Central memory CD8-positive, alpha-beta T cell (primary cell): ENCODE measurements around the gene PRRC1.
A peak's percentile ranks its signal among the peaks of the same experiment; 100 is the strongest.
"Not testable (repeated sequence)": the region's sequence is repeated elsewhere in the genome, so short reads cannot be mapped to it uniquely, and the experiment has no call there.

Source experiments
- ATAC-seq: fragments of 150-1000 bp; cut with Tn5 transposase; replicated peaks from 2 replicates; pipeline ENCODE4 v1.10.0; 2022; ENCODE audit warnings: mild to moderate bottlenecking, moderate FRiP score, moderate number of reproducible peaks; ENCODE audit not compliant: poor library complexity, severe bottlenecking; ENCODE audit errors: extremely low read depth
- DNase-seq, 2 donors: peaks; one replicate each; pipeline ENCODE4 v3.0.0; 2021; ENCODE audit warnings: low spot score in 2 of 2
- H3K27ac Mint-ChIP-seq: one replicate; pipeline ENCODE4 v1.8.0; 2022; ENCODE audit warnings: low read depth, mild to moderate bottlenecking, moderate library complexity, mixed read lengths
- H3K27me3 Mint-ChIP-seq: one replicate; pipeline ENCODE4 v1.8.0; 2022; ENCODE audit warnings: mixed read lengths
- H3K36me3 Mint-ChIP-seq: one replicate; pipeline ENCODE4 v1.8.0; 2022; ENCODE audit warnings: mild to moderate bottlenecking, moderate library complexity, mixed read lengths; ENCODE audit not compliant: insufficient read depth
- H3K4me1 Mint-ChIP-seq: one replicate; pipeline ENCODE4 v1.8.0; 2022; ENCODE audit warnings: mixed read lengths
- H3K4me3 Mint-ChIP-seq: one replicate; pipeline ENCODE4 v1.8.0; 2022; ENCODE audit warnings: mild to moderate bottlenecking, moderate library complexity, mixed read lengths
- H3K9me3 Mint-ChIP-seq: one replicate; pipeline ENCODE4 v1.8.0; 2022; ENCODE audit warnings: mixed read lengths

Gene PRRC1

GRCh38 chr5:127551410-127552041 lies 34.1 kb downstream of the PRRC1 start:
- Mint-ChIP-seq H3K27ac (no peak overlapping the region), H3K9me3 (no peaks in the 10 kb centered on the region), H3K27me3 (no peaks in the 10 kb centered on the region), H3K4me1 (peaks cover under 1% of the 10 kb centered on the region), H3K36me3 (peaks cover 31% of the 10 kb centered on the region), H3K4me3 (no peak overlapping the region)
- DNase-seq, result no peak
- ATAC-seq, result no peak

GRCh38 chr5:127555826-127556225 lies 38.4 kb downstream of the PRRC1 start:
- no peaks in the 10 kb centered on the region for H3K27me3 Mint-ChIP-seq

GRCh38 chr5:127556609-127557334 lies 39.3 kb downstream of the PRRC1 start:
- Mint-ChIP-seq H3K36me3 (peaks cover 16% of the 10 kb centered on the region), H3K9me3 (no peaks in the 10 kb centered on the region), H3K27me3 (no peaks in the 10 kb centered on the region), H3K4me3 (no peak overlapping the region), H3K4me1 (no peaks in the 10 kb centered on the region), H3K27ac (no peak overlapping the region)
- DNase-seq (no peak), ATAC-seq (no peak)

More at GRCh38 chr5:127555826-127556225, 38.4 kb downstream of the PRRC1 start:
- H3K36me3 Mint-ChIP-seq, result peaks cover 16% of the 10 kb centered on the region
- no peaks in the 10 kb centered on the region for H3K4me1 Mint-ChIP-seq
- no peak overlapping the region for H3K27ac Mint-ChIP-seq
- ATAC-seq, result no peak
- H3K9me3 Mint-ChIP-seq, result no peaks in the 10 kb centered on the region
- H3K4me3 Mint-ChIP-seq, result no peak overlapping the region
- DNase-seq, result no peak

- H3K4me1 Mint-ChIP-seq, result no peaks in the 10 kb centered on the region
- no peak overlapping the region for H3K4me3 Mint-ChIP-seq
- H3K36me3 Mint-ChIP-seq, result peaks cover 9% of the 10 kb centered on the region
- no peak for DNase-seq
- no peaks in the 10 kb centered on the region for H3K9me3 Mint-ChIP-seq
- H3K27ac Mint-ChIP-seq, result no peak overlapping the region
- no peaks in the 10 kb centered on the region for H3K27me3 Mint-ChIP-seq
- ATAC-seq, result no peak
Measured at GRCh38 chr5:127558273-127558672, 40.8 kb downstream of the PRRC1 start.

GRCh38 chr5:127561254-127561653 lies 43.8 kb downstream of the PRRC1 start:
- Mint-ChIP-seq H3K9me3 (no peaks in the 10 kb centered on the region), H3K27ac (no peak overlapping the region), H3K4me3 (no peak overlapping the region), H3K36me3 (peaks cover 1% of the 10 kb centered on the region), H3K4me1 (no peaks in the 10 kb centered on the region), H3K27me3 (peaks cover 16% of the 10 kb centered on the region)
- no peak for ATAC-seq
- no peak for DNase-seq

- Mint-ChIP-seq H3K9me3 (no peaks in the 10 kb centered on the region), H3K4me1 (peaks cover 3% of the 10 kb centered on the region), H3K36me3 (peaks cover 1% of the 10 kb centered on the region), H3K4me3 (no peak overlapping the region), H3K27ac (no peak overlapping the region), H3K27me3 (peaks cover 21% of the 10 kb centered on the region)
- DNase-seq (no peak), ATAC-seq (no peak)
Measured at GRCh38 chr5:127562252-127562651, 44.8 kb downstream of the PRRC1 start.

GRCh38 chr5:127563136-127563535 lies 45.7 kb downstream of the PRRC1 start:
- Mint-ChIP-seq H3K4me1 (peaks cover 9% of the 10 kb centered on the region), H3K27me3 (peaks cover 30% of the 10 kb centered on the region), H3K36me3 (peaks cover 1% of the 10 kb centered on the region), H3K27ac (no peak overlapping the region), H3K9me3 (no peaks in the 10 kb centered on the region), H3K4me3 (no peak overlapping the region)
- ATAC-seq (no peak), DNase-seq (no peak)

- ATAC-seq (peak; percentile 68), DNase-seq (peak in 1 of 2 donors; percentile 36)
- Mint-ChIP-seq H3K4me1 (peaks cover 11% of the 10 kb centered on the region), H3K9me3 (no peaks in the 10 kb centered on the region), H3K27me3 (peaks cover 40% of the 10 kb centered on the region), H3K27ac (no peak overlapping the region), H3K36me3 (peaks cover 1% of the 10 kb centered on the region), H3K4me3 (no peak overlapping the region)
Measured at GRCh38 chr5:127564002-127564769, 46.7 kb downstream of the PRRC1 start.

GRCh38 chr5:127565586-127566270 lies 48.3 kb downstream of the PRRC1 start:
- H3K4me1 Mint-ChIP-seq, result peaks cover 11% of the 10 kb centered on the region
- ATAC-seq (no peak), DNase-seq (no peak)
- H3K27me3 Mint-ChIP-seq, result peaks cover 40% of the 10 kb centered on the region
- peaks cover 1% of the 10 kb centered on the region for H3K36me3 Mint-ChIP-seq
- H3K9me3 Mint-ChIP-seq, result no peaks in the 10 kb centered on the region
- H3K4me3 Mint-ChIP-seq, result no peak overlapping the region
- no peak overlapping the region for H3K27ac Mint-ChIP-seq

GRCh38 chr5:127567026-127567768 lies 49.8 kb downstream of the PRRC1 start:
- H3K4me3 Mint-ChIP-seq, result no peak overlapping the region
- H3K9me3 Mint-ChIP-seq, result no peaks in the 10 kb centered on the region
- ATAC-seq (no peak), DNase-seq (no peak)
- peaks cover 48% of the 10 kb centered on the region for H3K27me3 Mint-ChIP-seq
- peaks cover 11% of the 10 kb centered on the region for H3K4me1 Mint-ChIP-seq
- H3K27ac Mint-ChIP-seq, result no peak overlapping the region
- no peaks in the 10 kb centered on the region for H3K36me3 Mint-ChIP-seq

- H3K36me3 Mint-ChIP-seq, result no peaks in the 10 kb centered on the region
- peaks cover 11% of the 10 kb centered on the region for H3K4me1 Mint-ChIP-seq
- ATAC-seq, result no peak
- peak overlapping the region; percentile 1 for H3K4me3 Mint-ChIP-seq
- peaks cover 50% of the 10 kb centered on the region for H3K27me3 Mint-ChIP-seq
- H3K9me3 Mint-ChIP-seq, result no peaks in the 10 kb centered on the region
- no peak for DNase-seq
- H3K27ac Mint-ChIP-seq, result peak overlapping the region; percentile 12
Measured at GRCh38 chr5:127568166-127568565, 50.7 kb downstream of the PRRC1 start.

- not testable (repeated sequence) for H3K27ac Mint-ChIP-seq, ATAC-seq, H3K9me3 Mint-ChIP-seq, H3K36me3 Mint-ChIP-seq, DNase-seq
- H3K4me1 Mint-ChIP-seq, result peaks cover 11% of the 10 kb centered on the region
- H3K4me3 Mint-ChIP-seq, result peak overlapping the region; percentile 1
- H3K27me3 Mint-ChIP-seq, result peaks cover 50% of the 10 kb centered on the region
Measured at GRCh38 chr5:127569471-127569870, 52.0 kb downstream of the PRRC1 start.
